Esophagus muscularis mucosa (tissue), 4 donors: ENCODE measurements around the gene RAX.

Source experiments
- CTCF ChIP-seq, 3 experiments: fragments of 200-600 bp in 2 of 3; fragments of 450-650 bp in 1 of 3; sonication (generic) in 2 of 3; IDR thresholded peaks; one replicate each; pipeline ENCODE4 v1.5.1; 2017 to 2019; ENCODE audit warnings: antibody characterized with exemption in 3 of 3, mild to moderate bottlenecking in 2 of 3, moderate library complexity in 1 of 3
- EP300 ChIP-seq: sonication (generic); formaldehyde crosslinking; IDR thresholded peaks from one replicate; pipeline ENCODE4 v1.6.1; 2017; ENCODE audit warnings: antibody characterized with exemption
- POLR2A ChIP-seq: fragments of 450-650 bp; IDR thresholded peaks from one replicate; pipeline ENCODE4 v1.6.1; 2017; ENCODE audit warnings: antibody characterized with exemption, moderate library complexity, mild to moderate bottlenecking, low read depth

GRCh38 chr18:59306640-59307039 is 33.4 kb upstream of the RAX start:
- TF ChIP-seq CTCF (IDR thresholded peaks at IDR 0.05): no peak
- TF ChIP-seq POLR2A: no peak
- TF ChIP-seq EP300: no peak
